HT-29 (cell line): ENCODE results near the gene ATG3. TPM values are rescaled to one million over a fixed set of nuclear protein-coding genes. Genes with fewer than 3 reads are reported as not detected.
"Not testable (repeated sequence)": the region's sequence is repeated elsewhere in the genome, so short reads cannot be mapped to it uniquely, and the experiment has no call there.

Experiments used
- DNase-seq: peaks from one replicate; pipeline ENCODE4 v3.0.0-alpha.2; 2015; ENCODE audit warnings: low spot score
- total RNA-seq: library from RNA; depleted of rRNA; stranded (reverse); fragments of >200 nt; shearing (Covaris generic); gene quantifications from 2 replicates; pipeline ENCODE4 v1.2.3, GENCODE V29; 2014; rRNA removed

ATG3 gene
- total RNA-seq, 1 experiment from 2014 or later, result 92.1 TPM

DNA sequence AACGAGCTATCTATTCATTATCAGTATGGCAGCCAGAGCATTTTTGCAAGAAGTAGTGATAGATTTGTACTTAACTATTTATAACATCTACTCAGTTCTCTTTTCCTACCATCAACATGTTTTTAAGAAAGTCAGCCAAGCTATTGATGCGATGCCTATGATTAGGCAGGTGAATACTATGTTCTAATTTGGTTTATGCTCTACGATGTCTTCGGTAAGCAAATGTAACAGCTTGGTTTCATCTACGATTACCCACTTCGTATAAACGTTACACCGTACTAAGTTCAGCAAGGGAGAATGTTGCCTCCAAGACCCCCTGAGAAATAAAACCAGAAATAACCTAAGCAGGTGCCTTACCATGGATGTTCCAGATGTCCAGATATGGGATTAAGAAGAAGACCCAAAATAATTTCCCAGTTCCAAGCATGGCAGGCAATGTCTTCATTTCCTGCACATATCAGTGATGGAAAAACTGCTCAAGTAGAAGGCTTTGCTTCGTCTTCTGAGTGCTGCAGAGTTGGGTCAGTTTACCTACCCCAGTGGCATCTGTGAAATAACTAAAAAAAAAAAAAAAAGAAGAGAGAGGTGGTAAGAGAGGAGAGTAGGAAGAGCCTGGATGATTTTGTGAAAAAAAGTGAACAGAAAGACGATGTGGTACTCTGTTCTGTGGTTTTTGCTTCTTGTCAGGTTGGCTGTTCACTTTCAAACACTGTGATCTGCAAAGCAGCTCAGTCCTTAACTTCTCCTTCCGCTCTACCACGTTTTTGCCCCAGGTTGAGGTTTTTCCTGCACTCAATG is 62.6 kb downstream of the ATG3 start, which contains the start of gene BTLA:
BTLA (minus strand) TSS at position 559 of the 798 bp plus-strand sequence; CDS start at position 445, 114 bp downstream.
- no peak for DNase-seq

DNA sequence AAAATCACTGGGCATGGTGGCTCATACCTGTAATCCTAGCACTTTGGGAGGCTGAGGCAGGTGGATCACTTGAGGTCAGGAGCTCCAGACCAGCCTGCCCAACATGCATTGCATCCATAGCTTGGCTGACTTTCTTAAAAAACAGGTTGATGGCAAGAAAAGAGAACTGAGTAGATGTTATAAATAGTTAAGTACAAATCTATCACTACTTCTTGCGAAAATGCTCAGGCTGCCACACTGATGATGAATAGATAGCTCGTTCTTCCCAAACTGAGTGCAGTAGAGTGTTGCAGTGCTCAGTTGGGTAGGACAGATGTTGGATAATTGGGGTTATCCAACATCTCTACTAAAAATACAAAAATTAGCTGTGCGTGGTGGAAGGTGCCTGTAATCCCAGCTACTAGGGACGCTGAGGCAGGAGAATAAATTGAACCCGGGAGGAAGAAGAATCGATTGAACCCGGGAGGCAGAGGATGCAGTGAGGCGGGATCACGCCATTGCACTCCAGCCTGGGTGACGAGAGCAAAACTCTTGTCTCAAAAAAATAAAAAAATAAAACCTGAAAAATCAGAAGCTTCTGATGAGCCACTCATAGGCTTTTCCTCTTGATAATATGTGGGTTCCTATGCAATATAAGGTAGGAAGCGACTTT is 63.7 kb downstream of the ATG3 start:
- DNase-seq, result no peak

DNA sequence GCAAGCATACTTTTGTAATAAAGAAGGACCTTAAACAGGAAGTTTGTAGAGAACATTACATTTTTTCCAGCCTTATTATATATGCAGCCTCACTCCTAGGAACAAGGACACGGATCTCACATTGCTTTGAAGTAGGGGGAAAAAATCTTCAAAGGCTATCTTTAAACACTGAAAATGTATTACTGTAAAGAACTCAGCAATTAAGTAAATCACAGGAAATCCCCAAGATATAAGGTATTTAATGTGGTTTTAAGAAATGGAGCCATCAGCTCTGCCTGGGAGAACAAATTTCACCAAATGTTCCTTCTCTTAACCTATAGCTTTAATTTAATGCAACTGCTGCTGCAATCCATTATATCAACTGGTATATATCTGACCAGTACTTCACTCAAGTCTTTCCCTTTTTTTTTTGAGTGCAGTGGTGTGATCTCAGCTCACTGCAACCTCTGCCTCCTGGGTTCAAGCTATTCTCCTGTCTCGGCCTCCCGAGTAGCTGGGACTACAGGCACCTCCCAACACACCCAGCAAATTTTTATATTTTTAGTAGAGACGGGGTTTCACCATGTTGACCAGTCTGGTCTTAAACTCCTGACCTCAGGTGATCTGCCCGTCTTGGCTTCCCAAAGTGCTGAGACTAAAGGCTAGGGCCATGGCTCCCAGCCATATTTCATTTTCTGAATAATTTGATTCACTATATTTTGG is 65.2 kb downstream of the ATG3 start:
- no peak for DNase-seq

DNA sequence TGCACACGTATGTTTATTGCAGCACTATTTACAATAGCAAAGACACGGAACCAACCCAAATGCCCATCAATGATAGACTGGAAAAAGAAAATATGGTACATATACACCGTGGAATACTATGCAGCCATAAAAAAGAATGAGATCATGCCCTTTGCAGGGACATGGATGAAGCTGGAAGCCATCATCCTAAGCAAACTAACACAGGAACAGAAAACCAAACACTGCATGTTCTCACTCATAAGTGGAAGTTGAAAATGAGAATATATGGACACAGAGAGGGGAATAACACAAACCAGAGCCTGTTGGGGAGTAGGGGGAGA is 67.4 kb downstream of the ATG3 start:
- not testable (repeated sequence) for DNase-seq

DNA sequence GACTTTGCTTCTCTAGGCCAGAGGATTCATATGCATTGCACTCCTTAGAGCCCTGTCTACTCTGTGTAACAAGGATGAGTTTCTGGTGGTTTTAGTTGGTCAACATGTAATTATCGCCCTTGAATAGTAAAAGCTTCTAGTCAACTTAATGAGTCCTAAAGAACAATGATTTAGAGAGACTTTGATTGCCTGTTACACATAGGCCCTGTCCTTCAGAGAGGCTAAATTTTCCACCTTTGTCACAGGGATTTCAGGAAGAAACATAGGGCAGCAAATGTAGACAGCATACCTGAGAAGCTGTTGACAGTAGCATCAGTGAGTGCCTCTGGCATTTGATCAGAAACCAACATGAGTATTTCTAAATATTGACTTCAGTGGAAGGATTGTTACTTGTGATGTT is 69.6 kb downstream of the ATG3 start:
- DNase-seq, result no peak

DNA sequence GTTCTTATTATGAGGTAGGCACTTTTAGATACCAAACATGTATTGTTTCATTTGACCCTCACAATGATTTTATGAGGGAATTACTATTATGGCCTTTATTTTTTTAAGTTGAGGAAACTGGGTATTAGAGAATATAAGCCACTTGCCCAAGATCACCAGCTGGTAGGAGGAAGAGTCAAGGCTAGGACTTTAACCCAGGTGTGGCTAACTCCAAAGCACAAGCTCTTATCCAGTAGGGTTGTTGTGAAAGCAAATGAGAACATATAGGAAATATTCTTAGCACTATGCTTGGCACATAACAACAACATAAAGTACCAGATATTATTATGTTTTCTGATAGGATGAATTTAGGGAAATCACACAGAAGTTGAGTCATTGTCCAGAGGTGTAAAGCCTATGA is 70.4 kb downstream of the ATG3 start:
- DNase-seq, result no peak

DNA sequence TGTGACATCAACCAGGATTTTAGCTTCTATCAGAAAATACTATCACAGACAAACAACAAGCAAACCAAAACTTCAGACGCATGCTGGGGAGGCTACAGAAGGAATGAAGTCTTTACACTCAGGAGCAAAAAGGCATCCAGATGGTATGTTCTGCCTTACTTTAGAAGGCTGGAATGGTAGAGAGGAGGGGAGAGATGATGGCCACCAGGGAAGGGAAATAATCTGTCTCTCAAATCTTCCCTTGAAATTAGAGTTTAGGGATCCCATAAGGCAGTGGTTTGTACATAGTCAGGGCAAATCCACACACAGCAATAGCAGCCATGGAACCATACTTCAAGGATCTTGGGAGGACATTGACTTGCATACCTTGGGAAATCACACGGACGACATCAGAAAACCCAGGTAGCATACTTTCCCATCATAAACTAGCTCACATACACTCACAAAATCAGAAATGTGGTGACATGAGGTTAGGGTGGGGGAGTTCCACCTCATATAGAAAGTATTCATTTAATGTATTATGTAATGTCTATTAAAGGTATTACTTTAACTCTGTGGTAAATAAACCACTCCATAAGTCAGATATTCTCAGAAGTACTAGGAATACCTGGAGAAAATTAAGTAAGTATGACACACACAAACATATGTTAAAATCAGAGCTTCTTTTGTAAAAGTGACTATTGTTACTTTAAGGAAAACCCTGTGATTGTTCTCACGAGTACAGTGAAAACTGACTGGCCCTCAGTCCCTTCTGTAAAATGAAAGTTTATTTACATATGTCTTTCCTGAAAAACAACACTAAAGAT is 71.9 kb downstream of the ATG3 start:
- no peak for DNase-seq

DNA sequence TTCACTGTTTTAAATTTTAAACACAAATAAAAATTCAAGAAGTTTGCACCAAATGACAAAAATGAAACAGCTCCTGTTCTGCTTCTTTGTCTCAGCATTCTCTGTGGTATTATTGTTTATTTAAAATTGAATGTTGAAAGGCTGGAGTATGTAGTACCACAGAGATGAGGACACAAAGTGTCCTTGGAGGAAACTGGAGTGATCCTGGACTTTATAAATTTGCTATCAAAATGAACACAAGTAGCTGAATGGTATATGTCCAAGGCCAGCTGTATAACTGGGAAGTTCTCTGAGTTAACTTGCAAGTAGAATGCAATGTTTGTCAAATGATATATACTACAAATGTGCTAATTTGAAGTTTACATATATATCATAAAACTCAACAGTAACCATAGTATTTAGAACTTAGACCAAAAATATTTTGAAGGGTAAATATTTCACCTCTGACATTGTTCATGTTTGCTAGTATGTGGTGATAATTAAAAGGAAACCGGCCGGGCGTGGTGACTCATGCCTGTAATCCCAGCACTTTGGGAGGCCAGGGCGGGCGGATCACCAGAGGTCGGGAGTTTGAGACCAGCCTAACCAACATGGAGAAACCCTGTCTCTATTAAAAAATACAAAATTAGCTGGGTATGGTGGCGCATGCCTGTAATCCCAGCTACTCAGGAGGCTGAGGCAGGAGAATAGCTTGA is 74.8 kb downstream of the ATG3 start:
- DNase-seq, result no peak

DNA sequence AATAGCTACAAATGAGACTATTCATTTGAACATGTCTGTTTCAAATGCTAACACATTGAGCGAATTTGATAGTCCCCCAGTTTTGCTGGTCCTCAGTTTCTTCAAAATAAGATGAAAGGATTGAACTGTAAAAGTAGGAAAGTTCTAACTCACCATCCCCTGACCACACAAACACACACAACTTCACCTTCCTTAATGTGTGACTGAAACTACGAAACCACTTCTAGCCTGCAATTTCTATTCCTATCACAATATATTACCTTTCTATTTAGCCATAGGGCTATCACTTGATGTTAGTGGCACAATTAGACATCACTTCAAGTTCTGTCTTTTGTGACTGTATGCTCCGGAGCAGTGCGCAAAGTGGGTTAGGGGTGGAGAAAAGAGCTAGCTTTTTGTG is 77.4 kb downstream of the ATG3 start:
- no peak for DNase-seq

DNA sequence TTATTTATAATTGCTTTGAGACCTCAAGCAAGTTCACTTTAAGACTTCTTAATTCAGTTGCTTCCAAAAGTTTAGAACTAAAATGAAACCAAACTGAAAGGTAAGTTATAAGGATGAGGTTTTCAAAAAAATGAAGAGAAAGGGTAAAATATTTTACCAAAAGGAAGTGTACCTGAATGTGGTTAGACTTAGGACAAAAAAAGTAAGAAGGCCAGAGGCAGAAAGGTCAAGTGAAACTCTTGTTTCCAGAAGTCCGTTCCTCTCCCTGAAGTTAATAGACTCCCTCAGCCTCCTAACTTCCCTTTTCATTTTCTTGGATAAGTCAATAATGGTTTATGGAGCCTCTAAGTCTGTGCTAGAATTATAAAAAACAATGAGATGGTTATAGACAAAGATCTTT is 79.1 kb downstream of the ATG3 start:
- no peak for DNase-seq

Other genes with a start within 250 kb of the ATG3 start
- gene CD200, start 228.8 kb downstream of the ATG3 start, total RNA-seq, result 0.39 and 0.71 TPM in 2 replicates
- not detected in 2 replicates for gene BTLA, start 62.5 kb downstream of the ATG3 start, total RNA-seq
- gene SLC35A5, start 83 bp upstream of the ATG3 start, total RNA-seq, result 11.7 and 14.8 TPM in 2 replicates
- gene CCDC80, start 79.2 kb upstream of the ATG3 start, total RNA-seq, result 0.29 and 0.41 TPM in 2 replicates